ENCODE results near the gene TRAPPC12.

Gene TRAPPC12

GRCh38 chr2:3409627-3410170 lies 30.2 kb downstream of the TRAPPC12 start:
- no peak for DNase-seq

GRCh38 chr2:3411103-3411502 lies 31.6 kb downstream of the TRAPPC12 start:
- DNase-seq: no peak

DNA sequence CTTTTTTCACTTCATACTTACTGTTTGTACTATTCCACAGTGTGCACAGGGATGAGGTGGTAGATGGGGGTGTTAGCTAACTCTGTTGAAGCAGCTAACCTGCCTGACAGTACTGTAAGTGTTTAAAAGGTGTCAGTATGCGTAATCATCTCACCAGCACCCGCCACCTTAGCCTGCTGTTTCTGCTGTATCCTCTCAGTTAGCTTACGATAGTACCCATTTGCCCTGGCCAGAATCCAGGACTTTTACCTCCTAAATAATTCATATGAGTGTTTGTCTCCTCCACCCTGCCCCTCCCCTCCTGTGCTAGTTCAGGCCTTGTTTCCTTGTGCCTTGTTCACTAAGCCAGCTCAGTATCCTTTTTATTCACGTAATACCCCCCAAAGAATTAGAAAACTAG lies 34.2 kb downstream of the TRAPPC12 start:
- DNase-seq: no peak

- DNase-seq: no peak
Measured at GRCh38 chr2:3414133-3414860, 34.8 kb downstream of the TRAPPC12 start.

DNA sequence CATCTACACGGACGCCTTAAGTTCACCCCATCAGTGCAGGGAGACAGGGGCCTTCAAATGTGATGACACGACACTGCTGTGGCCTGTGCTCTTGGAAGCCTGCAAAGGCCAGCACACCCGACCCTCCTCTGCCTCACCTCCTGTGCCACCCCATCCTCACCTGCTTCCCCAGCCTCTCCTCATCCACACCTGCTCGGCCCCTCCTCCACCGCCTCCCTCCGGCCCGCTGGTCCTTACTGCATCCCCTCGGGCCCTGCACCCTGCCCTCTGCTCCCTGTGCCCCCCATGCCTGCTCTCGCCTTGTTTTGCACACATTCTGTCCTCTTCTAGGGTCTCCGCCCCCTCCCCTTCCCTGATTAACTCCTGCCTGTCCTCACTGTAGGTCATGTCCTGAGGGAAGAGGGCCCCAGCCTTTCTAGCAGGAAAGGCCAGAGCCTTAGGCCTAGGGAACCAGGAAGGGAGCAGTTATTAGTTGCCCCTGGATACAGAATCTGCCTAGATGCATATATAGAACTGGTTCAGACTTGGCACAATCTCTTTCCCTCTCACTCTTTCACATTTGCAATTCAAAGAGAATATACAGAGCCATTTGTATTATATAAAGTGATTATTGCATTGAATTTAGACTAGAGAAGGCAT lies 39.4 kb downstream of the TRAPPC12 start:
- DNase-seq: no peak

DNA sequence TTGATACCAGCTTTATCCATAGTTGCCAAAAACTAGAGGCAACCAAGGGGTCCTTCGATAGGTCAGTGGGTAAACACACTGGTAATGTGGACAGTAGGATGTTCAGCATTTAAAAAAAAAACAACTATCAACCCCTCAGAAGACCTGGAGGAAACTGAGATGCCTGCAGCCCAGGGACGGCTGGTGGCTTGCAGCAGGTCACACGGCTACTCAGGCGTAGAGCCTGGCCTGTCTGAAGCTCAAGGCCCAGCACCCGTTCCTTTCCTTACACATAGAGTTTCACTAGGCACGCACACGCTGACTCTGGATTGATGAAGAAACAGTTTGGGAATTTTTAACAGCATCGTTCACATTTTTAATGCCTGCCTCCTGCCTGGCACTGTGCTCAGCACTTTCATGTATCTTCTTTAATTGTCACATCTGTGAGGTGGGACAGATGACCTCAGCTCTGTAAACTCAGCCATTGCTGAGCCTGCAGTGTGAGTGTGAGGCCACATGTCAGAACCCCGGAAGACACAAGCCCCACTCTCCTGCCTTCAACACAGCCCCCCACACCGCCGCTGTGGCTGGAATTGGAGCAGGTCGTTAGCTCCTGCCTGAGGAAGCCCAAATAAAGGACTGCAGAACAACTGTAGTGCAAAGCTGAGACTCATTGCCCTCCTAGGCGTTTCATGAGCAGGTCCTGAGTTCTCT lies 40.7 kb downstream of the TRAPPC12 start:
- DNase-seq: no peak

GRCh38 chr2:3420769-3421397 lies 41.4 kb downstream of the TRAPPC12 start:
- no peak for DNase-seq

DNA sequence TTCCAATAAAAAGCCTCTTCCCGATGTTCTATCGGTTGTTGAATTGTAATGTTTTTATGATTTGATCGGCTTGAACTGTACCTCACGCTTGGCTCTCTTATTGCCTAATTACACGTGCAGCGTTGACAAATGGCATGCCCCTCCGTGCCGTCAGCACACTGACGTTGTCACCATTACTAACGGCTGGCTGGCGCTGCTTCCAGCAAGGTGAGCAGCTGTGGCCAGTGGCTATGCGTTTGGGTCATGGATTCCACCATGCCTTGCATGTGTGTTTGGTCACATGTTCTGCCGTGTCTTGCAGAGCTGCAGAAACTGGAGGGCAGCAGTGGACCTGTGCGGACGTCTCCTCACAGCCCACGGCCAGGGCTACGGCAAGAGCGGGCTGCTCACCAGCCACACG lies 42.1 kb downstream of the TRAPPC12 start:
- DNase-seq: no peak

DNA sequence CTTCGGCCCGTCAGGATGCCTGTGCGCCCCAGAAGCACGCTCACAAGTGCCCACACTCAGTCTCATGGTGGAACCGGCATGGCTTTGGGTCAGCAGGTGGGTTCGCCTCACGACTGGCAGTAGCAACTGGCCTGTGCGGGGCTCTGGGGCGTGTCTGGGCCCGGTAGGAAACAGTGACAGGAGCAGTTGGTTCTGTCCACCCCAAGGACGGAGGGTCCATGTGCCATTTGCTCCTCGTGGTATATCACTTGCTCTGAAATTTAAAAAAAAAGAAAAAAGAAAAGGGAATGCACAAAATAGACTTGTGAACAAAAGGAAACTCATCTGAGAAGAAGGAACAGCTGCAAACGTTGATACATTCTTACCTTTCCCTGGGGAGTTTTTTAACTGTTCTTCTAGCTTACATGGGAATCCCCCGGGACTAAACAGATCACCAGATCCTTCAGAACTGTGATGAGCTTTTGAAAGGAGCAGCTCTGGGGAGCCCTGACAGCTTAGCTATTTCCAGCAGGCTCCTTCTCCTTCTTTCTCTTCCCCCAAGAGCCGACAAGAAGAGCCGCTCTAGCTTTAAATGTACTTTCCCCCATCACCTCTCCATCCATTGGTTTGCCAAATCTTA lies 42.8 kb downstream of the TRAPPC12 start:
- no peak for DNase-seq

- peak; percentile 7 for DNase-seq
Measured at GRCh38 chr2:3423492-3424170, 44.1 kb downstream of the TRAPPC12 start.

DNA sequence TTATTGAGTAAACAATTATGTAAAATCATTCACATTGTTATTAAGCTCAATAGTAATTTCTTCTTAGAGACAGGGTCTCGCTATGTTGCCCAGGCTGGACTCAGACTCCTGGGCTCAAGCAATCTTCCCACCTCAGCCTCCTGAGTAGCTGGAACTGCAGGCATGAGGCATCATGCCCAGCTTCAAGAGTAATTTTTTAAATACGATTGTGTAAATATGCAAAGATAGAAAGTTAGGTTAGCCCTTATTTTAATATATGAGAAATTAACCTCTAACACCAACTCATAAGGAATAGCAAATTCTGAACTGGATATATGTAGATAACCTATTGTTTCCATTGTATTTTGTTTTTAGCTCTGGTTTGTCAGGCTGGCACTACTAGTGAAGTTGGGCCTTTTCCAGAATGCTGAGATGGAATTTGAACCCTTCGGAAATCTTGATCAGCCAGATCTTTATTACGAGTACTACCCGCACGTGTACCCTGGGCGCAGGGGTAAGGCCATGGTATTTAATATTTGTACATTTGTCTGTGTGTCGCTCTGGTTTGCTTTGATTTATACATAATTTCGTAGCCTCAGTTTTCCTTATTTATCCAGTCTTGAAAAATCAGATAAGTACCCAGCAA lies 44.8 kb downstream of the TRAPPC12 start:
- DNase-seq: no peak

GRCh38 chr2:3426615-3427014 lies 47.1 kb downstream of the TRAPPC12 start:
- no peak for DNase-seq

DNA sequence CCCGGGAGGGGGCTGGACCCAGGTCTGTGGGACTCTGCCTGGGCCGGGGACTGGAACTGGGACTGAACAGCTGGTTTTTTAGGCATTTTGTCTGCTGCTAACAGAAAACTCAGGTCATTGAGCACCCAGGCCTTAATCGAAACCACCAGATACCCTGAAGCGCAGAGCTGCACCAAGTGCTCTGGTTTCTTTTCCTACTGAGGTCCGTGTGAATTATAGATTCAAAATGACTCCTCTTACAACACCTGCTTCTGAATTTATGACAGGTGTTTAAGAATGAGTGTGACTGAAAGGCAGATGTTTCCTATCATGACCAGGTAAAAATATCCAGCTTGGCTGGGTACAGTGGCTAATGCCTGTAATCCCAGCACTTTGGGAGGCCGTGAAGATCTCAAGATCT lies 47.8 kb downstream of the TRAPPC12 start:
- no peak for DNase-seq

DNA sequence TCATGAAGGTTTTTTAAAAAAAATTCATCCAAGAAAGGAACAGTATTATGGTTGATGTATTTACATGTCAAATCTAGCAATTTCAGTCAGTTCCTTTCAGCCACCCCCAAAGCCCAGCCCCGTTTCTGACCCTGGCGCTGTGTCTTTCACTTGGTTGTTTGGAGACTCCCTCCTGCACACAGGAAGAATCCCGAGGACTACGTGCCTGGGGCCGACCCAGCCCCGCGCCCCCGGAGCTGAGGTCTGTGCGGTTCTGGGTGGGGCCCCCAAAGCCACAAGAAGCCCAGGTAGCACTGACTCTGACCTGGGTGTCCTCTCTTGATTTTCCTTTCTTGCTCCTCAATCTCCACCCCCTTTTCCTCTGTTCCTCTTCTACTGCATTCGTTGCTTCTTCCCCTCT lies 49.1 kb downstream of the TRAPPC12 start:
- DNase-seq: no peak

GRCh38 chr2:3429066-3429610 lies 49.6 kb downstream of the TRAPPC12 start:
- no peak for DNase-seq

- no peak for DNase-seq
Measured at GRCh38 chr2:3430172-3430571, 50.7 kb downstream of the TRAPPC12 start.

- DNase-seq: no peak
Measured at GRCh38 chr2:3430740-3431490, 51.4 kb downstream of the TRAPPC12 start.

DNA sequence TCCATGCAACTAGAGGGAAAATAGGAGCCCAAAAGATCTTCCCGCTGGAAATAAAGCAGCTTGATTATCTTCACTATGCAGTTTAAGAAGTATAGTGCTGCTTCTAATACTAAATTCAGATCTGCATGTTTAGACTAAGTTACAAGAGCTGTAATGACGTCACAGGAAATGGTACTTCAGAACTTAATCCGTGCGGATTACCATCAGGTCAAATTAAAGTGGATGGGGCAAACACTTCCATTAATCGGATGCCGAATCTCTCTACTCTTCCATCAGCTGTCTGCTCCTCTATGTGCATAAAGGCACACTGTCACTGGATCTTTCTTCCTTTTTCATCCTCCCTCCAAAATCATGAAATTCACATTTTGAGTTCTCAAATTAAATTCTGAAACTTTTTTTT lies 52.6 kb downstream of the TRAPPC12 start:
- no peak for DNase-seq

GRCh38 chr2:3432693-3433338 lies 53.3 kb downstream of the TRAPPC12 start:
- no peak for DNase-seq

DNA sequence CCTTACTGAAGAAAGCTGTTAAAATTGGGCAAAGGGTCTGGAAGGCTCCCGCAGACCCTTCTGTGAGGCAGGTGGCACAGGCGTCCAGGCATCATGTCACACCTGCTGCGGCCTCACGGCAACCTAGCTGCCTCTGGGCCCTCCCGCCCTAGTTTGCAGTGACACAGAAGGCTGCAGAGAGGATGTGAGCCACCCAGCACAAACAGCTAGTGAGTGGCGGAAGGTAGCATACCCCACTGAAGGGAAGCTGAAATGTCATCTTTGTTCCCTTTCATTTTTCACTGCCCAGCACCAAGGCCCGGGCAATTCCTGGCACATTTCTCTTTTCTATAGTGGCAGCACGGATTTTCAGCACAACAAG lies 53.8 kb downstream of the TRAPPC12 start:
- DNase-seq: no peak
